HepG2 (cell line): Measurements from ENCODE around the gene TMEM223. TPM values are rescaled to one million over a fixed set of nuclear protein-coding genes. Genes with fewer than 3 reads are reported as not detected.

Source experiments
- ATF1 ChIP-seq: IDR thresholded peaks from 2 replicates; pipeline ENCODE4 v1.6.1; 2016; ENCODE audit warnings: mild to moderate bottlenecking, control low read depth
- BORCS8-MEF2B ChIP-seq: sonication (generic); formaldehyde crosslinking; IDR thresholded peaks from 2 replicates; pipeline ENCODE4 v1.8.0; 2022; ENCODE audit warnings: mild to moderate bottlenecking, missing genetic modification reagents
- HHEX ChIP-seq: IDR thresholded peaks from 2 replicates; pipeline ENCODE4 v1.6.1; 2016; ENCODE audit warnings: control low read depth
- HIVEP1 ChIP-seq: sonication (generic); formaldehyde crosslinking; IDR thresholded peaks from 2 replicates; pipeline ENCODE4 v1.4.0; 2020; ENCODE audit warnings: mild to moderate bottlenecking, missing genetic modification reagents
- MNT ChIP-seq: fragments of 450-650 bp; IDR thresholded peaks from 2 replicates; pipeline ENCODE4 v1.6.1; 2016
- MTA1 ChIP-seq: sonication (generic); formaldehyde crosslinking; IDR thresholded peaks from 2 replicates; pipeline ENCODE4 v1.4.0; 2020; ENCODE audit warnings: missing genetic modification reagents, mild to moderate bottlenecking, borderline replicate concordance
- NPAS2 ChIP-seq: sonication (generic); formaldehyde crosslinking; IDR thresholded peaks from 2 replicates; pipeline ENCODE4 v1.8.0; 2022; ENCODE audit warnings: mild to moderate bottlenecking, missing genetic modification reagents, borderline replicate concordance
- NR2F1 ChIP-seq, 2 experiments: fragments of 450-650 bp in 1 of 2; formaldehyde crosslinking in 1 of 2; IDR thresholded peaks; 2 replicates each; pipeline versions ENCODE4 v1.5.0 to v1.6.1; 2016 to 2020; ENCODE audit warnings: mild to moderate bottlenecking in 1 of 2, missing compliant biosample characterization in 1 of 2, missing genetic modification reagents in 1 of 2, moderate library complexity in 1 of 2
- NR2F2 ChIP-seq: IDR thresholded peaks from 2 replicates; pipeline ENCODE4 v1.6.1; 2012; ENCODE audit warnings: low read depth, inconsistent platforms, borderline replicate concordance
- PHF21A ChIP-seq: sonication (generic); formaldehyde crosslinking; IDR thresholded peaks from 2 replicates; pipeline ENCODE4 v1.5.0; 2020; ENCODE audit warnings: mild to moderate bottlenecking, missing genetic modification reagents
- SOX6 ChIP-seq, 2 experiments: fragments of 450-650 bp in 1 of 2; sonication (generic) in 1 of 2; formaldehyde crosslinking in 1 of 2; IDR thresholded peaks; 2 replicates each; pipeline versions ENCODE4 v1.4.0 to v1.6.1; 2017 to 2020; ENCODE audit warnings: antibody characterized with exemption in 1 of 2, mild to moderate bottlenecking in 1 of 2, missing genetic modification reagents in 1 of 2
- TAF15 ChIP-seq: fragments of 200-400 bp; formaldehyde crosslinking; IDR thresholded peaks from one replicate; pipeline ENCODE4 v1.6.1; 2018; ENCODE audit warnings: mild to moderate bottlenecking, low read depth, low read length; ENCODE audit not compliant: poor library complexity, severe bottlenecking
- ZNF121 ChIP-seq: sonication (generic); formaldehyde crosslinking; IDR thresholded peaks from 2 replicates; pipeline ENCODE4 v1.5.0; 2020; ENCODE audit warnings: mild to moderate bottlenecking, missing genetic modification reagents
- ZNF275 ChIP-seq: sonication (generic); formaldehyde crosslinking; IDR thresholded peaks from 2 replicates; pipeline ENCODE4 v1.8.0; 2022; ENCODE audit warnings: missing genetic modification reagents, mild to moderate bottlenecking, inconsistent platforms, borderline replicate concordance
- ZNF672 ChIP-seq: sonication (generic); formaldehyde crosslinking; IDR thresholded peaks from 2 replicates; pipeline ENCODE4 v1.8.1; 2022; ENCODE audit warnings: missing genetic modification reagents
- ZNF773 ChIP-seq: sonication (generic); formaldehyde crosslinking; IDR thresholded peaks from 2 replicates; pipeline ENCODE4 v1.4.0; 2020; ENCODE audit warnings: missing genetic modification reagents, borderline replicate concordance
- ZNF800 ChIP-seq: sonication (generic); formaldehyde crosslinking; IDR thresholded peaks from 2 replicates; pipeline ENCODE4 v1.4.0; 2020; ENCODE audit warnings: missing genetic modification reagents
- polyA plus RNA-seq, 8 experiments: library from polyadenylated mRNA; depleted of rRNA in 3 of 8; stranded (reverse) in 7 of 8; unstranded in 1 of 8; fragments of >200 nt; fragmentation: Illumina TruSeq in 4 of 8; extraction: Trizol in 4 of 8; gene quantifications; 2 replicates each; pipeline versions ENCODE4 v1.2.1 to v1.2.3, GENCODE V29; 2011 to 2016; ENCODE audit warnings: low read depth in 4 of 8, missing spikeins in 1 of 8, mixed read lengths in 1 of 8; ENCODE audit not compliant: insufficient read depth in 1 of 8
- total RNA-seq, 5 experiments: library from RNA; depleted of rRNA; stranded (reverse); fragments of >200 nt; fragmentation: Illumina TruSeq; extraction: Trizol; gene quantifications; 2 replicates each; pipeline ENCODE4 v1.2.3, GENCODE V29; 2016; ENCODE audit warnings: low read depth in 1 of 5
- TF ChIP-seq, protein P1 (sequence below): IDR thresholded peaks from 2 replicates; pipeline ENCODE4 v1.6.1; 2012; ENCODE audit warnings: low read length, improper control_type of control experiment
- TF ChIP-seq, protein P2 (sequence below): sonication (generic); formaldehyde crosslinking; IDR thresholded peaks from 2 replicates; pipeline ENCODE4 v1.8.1; 2022; ENCODE audit warnings: mild to moderate bottlenecking, missing genetic modification reagents

Gene TMEM223
- total and polyA plus RNA-seq, 2 of the 13 experiments (the other 11 are each of a cell fraction or from before 2014, with no cell fraction given), result 19.5 to 24.9 TPM

GRCh38 chr11:62839050-62839945, 47.5 kb upstream of the TMEM223 start, which contains the start of gene WDR74 (continued):
- TF ChIP-seq HHEX (CRISPR knock-in tag) (no peak), BORCS8-MEF2B (CRISPR knock-in tag) (no peak; the same call in 1 of the 2 replicates), HIVEP1 (CRISPR knock-in tag) (peak; percentile 56), ZNF773 (no peak), ATF1 (CRISPR knock-in tag) (peak; percentile 99), NPAS2 (CRISPR knock-in tag) (no peak), MTA1 (CRISPR knock-in tag) (peak; percentile 71; the same call in 1 of the 2 replicates), ZNF121 (CRISPR knock-in tag) (no peak), MNT (peak; percentile 87), ZNF800 (CRISPR knock-in tag) (peak; percentile 78), SOX6 (IDR thresholded peaks at IDR 0.05) (no peak), SOX6 (CRISPR knock-in tag; IDR thresholded peaks at IDR 0.05) (peak; percentile 45; the same call in 1 of the 2 replicates), ZNF672 (CRISPR knock-in tag) (0 out of 2 replicates have a peak, but pooled peaks have one; percentile 49), PHF21A (CRISPR knock-in tag) (peak; percentile 46), ZNF275 (CRISPR knock-in tag) (no peak), NR2F1 (CRISPR knock-in tag; IDR thresholded peaks at IDR 0.05) (no peak), TAF15 (no peak), NR2F2 (no peak)
- TF ChIP-seq, protein P1, sequence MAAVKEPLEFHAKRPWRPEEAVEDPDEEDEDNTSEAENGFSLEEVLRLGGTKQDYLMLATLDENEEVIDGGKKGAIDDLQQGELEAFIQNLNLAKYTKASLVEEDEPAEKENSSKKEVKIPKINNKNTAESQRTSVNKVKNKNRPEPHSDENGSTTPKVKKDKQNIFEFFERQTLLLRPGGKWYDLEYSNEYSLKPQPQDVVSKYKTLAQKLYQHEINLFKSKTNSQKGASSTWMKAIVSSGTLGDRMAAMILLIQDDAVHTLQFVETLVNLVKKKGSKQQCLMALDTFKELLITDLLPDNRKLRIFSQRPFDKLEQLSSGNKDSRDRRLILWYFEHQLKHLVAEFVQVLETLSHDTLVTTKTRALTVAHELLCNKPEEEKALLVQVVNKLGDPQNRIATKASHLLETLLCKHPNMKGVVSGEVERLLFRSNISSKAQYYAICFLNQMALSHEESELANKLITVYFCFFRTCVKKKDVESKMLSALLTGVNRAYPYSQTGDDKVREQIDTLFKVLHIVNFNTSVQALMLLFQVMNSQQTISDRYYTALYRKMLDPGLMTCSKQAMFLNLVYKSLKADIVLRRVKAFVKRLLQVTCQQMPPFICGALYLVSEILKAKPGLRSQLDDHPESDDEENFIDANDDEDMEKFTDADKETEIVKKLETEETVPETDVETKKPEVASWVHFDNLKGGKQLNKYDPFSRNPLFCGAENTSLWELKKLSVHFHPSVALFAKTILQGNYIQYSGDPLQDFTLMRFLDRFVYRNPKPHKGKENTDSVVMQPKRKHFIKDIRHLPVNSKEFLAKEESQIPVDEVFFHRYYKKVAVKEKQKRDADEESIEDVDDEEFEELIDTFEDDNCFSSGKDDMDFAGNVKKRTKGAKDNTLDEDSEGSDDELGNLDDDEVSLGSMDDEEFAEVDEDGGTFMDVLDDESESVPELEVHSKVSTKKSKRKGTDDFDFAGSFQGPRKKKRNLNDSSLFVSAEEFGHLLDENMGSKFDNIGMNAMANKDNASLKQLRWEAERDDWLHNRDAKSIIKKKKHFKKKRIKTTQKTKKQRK, result no peak
- TF ChIP-seq, protein P2, sequence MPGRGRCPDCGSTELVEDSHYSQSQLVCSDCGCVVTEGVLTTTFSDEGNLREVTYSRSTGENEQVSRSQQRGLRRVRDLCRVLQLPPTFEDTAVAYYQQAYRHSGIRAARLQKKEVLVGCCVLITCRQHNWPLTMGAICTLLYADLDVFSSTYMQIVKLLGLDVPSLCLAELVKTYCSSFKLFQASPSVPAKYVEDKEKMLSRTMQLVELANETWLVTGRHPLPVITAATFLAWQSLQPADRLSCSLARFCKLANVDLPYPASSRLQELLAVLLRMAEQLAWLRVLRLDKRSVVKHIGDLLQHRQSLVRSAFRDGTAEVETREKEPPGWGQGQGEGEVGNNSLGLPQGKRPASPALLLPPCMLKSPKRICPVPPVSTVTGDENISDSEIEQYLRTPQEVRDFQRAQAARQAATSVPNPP, result peak; percentile 76; the same call in 1 of the 2 replicates
